Measurements from ENCODE around the gene ZFYVE26.

Gene ZFYVE26

DNA sequence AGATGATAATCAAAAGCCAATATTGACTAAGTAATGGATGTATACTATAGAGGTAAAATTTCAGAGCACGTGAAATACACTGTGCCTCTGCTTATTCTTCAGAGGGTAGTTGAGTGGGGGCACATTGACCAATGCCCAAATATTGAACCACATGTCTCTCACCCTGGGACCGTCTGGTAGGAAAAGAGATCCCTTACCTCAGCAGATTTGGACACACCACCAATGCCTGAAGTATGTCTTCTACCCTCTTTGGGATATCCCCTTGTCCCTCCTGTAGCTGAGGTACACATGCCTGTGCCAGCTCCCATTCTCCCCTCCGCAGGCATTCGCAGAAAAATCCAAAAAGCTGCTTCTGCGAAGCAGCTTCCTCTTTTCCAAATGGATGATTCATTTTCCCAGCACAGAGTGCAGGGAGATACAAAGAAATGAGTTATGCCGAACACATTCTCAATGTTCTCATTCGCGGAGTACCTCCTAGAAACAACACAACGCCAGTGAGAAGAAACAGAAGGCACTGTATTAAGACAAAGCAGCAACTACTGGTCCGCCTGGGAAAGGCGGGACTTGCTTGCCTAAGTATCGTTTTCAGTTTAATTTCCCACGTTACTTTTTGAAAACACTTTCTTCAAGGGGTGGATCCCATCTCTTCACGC, 691 bp downstream of the ZFYVE26 start:
- DNase-seq (ENCODE audit: low read depth), result no peak

DNA sequence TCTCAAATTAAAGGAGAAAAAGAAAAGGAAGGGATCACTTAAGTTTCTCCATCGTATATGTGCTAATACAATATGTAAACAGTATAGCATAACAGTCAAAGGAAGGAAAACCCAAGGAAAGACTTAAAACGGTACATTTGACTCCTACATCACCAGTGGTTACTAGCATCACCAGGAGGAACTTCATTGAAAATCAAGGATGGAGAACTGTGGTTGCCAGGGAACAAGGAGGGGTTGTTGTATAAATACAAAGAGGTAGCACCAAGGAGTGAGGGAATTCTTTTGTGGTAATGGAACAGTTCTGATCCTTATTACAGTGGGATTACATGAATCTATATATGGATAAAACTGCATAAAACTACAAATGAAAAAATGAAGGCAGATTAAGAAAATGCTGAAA, 1.6 kb downstream of the ZFYVE26 start:
- no peak for DNase-seq (ENCODE audit: low read depth)

DNA sequence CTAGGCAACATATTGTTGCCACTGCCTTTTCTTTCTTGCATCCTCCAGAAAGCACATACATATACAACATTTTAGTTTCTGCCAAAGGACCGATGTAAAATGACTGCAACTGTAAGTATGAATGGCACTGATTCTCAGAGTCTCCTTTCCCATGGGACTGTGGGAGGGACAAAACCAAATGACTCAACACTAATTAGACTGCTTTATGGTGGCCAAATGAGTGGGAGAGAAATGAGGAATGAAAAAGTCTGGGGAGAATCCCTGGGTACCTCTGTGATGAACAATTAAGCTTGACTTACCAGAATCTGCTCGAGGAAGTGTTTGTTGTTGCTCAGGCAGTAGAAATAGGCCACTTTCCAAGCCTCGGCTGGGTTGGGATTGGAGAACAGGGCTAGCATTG, 10.1 kb downstream of the ZFYVE26 start:
- DNase-seq (ENCODE audit: low read depth), result no peak

DNA sequence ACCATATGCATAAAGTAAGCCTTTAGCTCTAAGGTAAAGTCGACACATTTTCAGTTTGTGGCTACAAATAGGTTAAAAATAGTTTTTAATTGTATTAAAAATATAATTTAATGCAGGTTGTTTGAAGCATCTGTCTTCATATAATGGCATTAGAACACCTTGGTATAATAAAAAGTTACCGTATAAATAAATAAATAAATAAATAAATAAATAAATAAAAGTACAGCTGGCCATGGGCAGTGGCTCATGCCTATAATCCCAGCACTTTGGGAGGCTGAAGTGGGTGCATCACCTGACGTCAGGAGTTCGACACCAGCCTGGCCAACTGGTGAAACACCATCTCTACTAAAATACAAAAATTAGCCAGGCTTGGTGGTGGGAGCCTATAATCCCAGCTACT, 15.6 kb downstream of the ZFYVE26 start:
- DNase-seq (ENCODE audit: low read depth), result no peak

DNA sequence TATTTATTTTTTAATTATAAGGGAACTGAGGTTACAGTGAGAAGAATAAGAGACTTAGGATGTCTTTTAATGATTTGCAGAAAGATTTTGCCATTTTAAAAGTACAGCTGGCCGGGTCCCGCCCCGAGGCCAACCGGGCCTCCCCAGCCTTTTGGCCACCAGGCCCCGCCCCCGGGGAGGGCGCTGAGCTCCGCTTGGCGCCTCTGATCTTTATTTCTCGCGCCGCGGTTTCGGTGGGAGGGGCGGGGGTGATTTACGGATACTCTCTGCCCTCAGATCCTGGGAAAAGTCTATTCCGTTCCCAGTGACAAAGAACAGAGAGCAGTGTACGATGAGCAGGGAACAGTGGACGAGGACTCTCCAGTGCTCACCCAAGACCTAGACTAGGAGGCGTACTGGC, 17.7 kb downstream of the ZFYVE26 start:
- DNase-seq (ENCODE audit: low read depth), result no peak

DNA sequence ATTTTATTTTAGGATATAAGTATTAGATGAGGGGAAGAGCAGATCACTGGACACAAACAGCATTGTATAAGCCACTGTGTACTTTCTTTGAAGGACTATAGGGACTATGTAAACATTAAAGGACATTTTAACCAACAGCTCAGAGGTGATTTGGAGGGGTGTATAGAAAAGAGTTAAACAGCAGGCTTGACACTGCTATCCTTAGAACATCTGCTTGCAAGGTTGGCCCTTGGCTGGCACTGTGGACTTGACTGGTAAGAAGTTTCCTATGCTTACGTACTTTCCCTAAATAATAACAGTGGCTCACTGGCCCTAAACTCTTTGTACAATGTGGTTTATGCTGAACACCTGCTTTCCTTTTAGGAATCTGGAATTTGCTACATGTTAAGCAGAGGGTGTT, 28.7 kb downstream of the ZFYVE26 start:
- no peak for DNase-seq (ENCODE audit: low read depth)

- no peak for DNase-seq (ENCODE audit: low read depth)
Observed at GRCh38 chr14:67785270-67786109, 30.9 kb downstream of the ZFYVE26 start.

GRCh38 chr14:67784244-67784823, 32.1 kb downstream of the ZFYVE26 start:
- no peak for DNase-seq (ENCODE audit: low read depth)

DNA sequence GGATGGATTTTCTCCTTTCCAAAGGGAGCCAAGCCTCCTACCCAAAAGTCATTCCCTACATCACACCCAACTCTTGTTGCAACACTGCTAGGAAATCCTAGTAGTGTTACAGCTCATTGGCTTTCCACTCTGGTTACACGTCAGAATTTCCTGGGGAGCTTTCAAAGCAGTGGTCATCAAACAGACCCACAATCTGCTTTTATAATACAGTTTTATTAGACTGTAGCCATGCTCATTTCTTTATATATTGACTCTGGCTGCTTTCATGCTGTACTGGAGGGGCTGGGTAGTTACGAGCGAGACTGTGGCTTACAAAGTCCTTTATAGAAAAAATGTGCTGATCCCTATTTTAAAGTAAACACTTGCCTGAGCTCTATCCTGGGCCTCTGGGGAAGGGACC, 34.3 kb downstream of the ZFYVE26 start:
- DNase-seq (ENCODE audit: low read depth), result no peak

DNA sequence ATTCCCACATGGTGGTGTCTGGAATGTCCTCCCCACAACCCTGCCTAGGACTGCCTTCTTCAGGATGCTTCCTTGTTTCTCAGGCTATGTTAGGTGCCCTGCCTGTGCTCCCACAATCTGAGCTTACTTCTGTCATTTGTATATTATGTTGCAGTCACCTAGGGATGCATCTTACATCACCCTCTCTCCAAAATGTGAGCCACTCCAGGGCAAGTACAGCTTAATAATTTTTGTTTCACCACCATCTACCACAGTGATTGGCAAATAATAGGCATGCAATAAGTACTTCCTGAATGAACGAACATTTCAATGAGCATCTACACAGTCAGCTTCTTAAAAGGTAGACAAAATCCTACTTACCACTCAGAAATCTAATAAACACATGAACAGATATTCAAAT, 37.6 kb downstream of the ZFYVE26 start:
- no peak for DNase-seq (ENCODE audit: low read depth)

DNA sequence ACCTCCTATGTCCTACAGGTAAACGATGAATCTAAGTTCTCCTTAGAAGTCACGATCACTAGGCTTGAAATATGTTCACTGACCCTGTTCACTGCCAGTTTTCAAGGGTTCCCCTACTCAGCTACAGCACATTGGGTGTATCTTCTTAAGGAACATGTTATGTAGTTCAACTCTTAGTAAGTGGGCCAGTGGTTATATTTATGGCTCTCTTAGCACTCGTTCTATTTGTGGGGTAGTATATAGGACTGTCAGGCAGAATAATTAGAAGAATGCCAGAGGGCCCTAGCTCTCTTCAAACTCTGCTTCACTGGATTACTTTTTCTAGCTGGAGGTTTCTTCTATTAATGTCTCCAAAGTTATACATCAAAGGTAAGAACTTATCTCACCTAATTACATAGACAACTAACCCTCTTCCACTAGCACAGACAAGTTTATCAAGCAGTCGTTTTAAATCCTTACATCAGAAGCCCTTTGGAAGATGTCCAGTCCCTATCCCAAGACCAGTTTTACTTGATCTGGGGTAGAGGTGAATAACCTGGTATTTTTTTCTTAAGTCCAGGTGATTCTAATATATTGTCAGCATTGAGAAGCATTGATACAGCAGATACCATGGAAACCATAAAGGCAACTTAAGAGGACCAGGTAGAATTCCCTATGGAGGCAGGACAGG, 39.6 kb downstream of the ZFYVE26 start:
- DNase-seq (ENCODE audit: low read depth), result no peak

- no peak for DNase-seq (ENCODE audit: low read depth)
Observed at GRCh38 chr14:67773844-67774377, 42.5 kb downstream of the ZFYVE26 start.

DNA sequence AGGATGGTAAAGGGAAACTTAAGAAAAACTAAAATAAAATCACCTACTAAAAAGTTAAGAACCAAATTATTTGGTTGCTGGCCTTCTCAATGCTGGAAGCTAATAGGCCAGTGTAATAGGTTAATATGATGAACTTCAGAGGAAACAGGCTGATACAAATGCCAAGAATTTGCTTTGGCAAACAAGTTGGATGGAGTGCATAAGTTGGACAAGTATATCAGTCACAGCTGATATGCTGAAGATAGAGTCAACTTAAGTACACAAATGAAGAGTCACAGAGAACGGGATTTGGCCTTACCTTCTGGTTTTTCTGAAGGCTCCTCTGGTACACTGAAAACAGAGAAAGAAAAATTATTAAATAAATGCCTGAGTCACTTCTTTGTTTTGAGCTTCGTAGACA, 48.2 kb downstream of the ZFYVE26 start:
- no peak for DNase-seq (ENCODE audit: low read depth)

DNA sequence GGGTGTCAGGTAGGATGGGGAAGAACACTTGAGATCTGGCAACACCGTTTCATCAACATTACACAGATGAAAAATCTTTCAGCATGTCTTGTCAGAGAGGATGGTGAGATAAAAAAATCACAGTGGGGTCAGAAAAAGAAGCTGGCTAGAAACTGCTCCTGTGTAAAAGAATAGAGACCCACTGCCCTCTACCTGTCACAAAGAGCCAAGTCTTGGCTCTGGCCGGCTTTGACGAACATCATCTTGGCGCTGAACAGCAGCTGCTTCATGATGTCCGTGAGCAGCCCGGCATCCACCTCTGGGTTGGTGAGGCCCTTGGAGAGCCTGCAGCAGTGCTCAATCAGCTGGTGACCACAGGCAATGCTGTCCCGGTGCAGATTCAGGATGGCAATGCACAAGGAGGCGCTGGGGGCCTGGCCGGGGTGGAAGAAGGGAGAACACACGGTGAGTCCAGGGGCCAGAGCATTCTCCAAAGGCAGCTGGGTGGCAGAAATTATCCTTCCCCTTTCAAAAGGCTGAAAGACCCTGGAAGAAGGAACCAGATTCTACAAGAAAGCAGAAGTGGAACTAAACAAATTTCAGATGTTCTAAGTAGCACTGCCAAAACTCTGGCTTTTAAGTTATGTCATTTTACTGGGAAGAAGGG, 50.2 kb downstream of the ZFYVE26 start:
- DNase-seq (ENCODE audit: low read depth), result no peak

DNA sequence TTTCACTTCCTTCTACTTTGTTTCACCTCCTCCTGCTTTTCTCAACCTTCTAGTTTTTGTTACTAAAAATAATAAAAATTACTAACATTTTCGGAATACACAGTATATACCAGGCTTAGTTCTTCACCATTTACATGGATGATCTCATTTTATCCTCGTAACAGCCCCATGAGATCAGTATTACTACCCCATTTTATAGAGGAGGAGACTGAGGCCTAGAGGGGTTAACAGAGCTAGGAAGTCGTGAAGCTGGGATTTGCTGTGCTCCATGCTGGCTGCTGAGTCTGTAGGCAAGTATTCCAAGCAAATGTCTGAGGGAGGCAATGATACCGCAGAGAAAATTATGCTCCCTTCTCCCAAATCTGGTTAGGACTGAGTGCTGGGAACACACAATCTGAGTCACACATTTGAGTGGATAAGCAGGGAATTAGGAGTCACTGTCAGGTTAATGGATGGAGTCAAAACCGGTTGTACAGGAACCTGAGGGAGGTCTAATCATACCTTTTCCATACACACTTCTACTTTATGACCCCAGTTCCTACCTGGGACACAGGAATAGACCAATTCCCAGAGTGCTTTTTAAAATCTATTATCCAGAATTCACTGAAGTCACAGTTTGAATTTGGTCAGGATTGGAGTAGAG, 51.1 kb downstream of the ZFYVE26 start:
- DNase-seq (ENCODE audit: low read depth), result no peak

DNA sequence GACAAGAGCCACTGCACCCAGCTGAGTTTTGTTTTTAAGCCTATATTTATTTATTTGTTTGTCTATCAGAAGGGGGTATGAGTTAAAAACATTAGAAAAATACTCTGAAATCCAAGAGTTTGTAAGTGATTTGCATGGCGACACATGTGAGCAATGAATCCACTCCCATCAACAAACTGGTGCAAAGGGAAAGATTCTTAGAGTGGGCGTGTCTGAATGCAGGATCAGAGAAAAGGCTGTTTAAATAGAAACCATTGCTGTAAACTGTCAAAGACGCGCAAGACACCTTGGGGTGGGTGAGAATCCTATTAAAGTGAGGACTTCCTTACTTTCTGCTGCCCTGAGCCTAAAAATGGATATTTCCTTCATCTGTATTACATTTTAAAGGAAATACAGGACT, 51.9 kb downstream of the ZFYVE26 start:
- no peak for DNase-seq (ENCODE audit: low read depth)

- no peak for DNase-seq (ENCODE audit: low read depth)
Observed at GRCh38 chr14:67763158-67763822, 53.1 kb downstream of the ZFYVE26 start.

DNA sequence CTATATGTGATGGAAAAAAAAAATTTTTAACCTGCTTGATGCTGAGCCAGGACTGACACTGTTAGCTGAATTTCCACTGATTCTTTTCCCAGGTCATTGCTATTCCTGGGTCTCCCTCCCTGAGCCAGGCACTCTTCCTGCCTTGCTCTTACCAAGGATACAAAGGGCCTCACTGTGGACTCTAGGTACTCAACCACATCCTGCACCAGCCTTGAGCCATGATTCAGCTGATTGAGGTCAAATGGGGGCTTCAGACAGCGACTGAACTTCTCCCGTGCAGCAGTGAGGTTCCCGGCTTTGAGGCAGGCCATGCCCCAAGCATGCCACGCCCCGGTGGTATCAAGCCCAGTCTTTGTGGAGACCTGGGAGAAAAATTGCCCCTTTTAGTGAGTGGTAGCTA, 54.3 kb downstream of the ZFYVE26 start:
- DNase-seq (ENCODE audit: low read depth), result no peak

DNA sequence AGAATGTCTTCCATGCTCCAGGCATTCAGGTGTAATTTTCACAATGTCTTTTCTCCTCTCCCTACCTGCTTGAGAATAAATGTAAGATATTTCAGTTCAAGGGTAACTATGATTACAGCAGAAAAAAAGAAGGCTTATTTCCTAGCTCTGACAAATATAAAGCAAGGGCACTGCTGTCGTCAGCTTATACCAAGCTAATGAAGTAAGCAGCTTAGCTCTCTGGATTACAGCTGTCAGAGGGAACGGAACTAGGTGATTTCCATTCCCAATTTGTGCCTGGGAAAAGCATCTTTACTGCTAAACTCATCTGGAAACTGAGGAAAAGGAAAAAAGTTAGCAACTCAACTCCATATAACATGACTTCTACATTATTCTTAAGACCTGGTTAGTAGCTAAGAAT, 56.5 kb downstream of the ZFYVE26 start:
- DNase-seq (ENCODE audit: low read depth), result no peak

DNA sequence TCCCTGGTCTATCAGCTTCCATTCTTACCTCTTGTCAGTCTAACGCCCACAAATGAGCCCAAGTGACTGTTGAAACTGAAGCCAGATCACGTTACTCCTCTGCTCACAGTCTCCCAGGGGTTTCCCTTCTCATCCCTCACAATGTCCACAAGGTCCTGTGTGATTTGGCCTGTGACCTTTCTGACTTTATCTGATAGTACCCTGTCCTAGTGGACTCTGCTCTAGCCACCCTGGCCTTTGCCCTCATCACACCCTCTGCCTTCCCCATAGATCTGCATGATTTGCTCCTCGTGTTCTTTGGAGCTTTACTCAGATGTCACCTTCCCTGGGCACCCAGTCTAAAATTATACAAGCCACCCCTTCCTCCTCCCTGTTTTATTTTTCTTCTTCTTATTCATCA, 59.2 kb downstream of the ZFYVE26 start:
- no peak for DNase-seq (ENCODE audit: low read depth)

DNA sequence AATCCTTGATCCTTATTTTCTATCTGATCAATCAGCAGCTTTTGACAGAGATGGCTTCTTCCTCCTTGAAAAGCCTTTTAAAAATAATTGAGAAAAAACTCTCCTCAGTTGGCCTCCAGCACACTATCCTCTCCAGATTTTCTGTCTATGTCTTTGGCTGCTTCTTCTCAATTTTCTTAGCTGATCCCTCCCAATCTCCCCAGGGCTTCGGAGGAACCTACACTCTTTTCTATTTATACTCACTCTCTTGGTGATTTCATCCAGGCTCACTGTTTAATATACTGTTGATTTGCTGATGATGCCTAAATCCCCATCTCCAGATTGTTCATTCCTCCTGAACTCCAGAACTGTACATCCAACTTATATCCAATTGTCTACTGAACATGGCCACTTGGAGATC, 59.9 kb downstream of the ZFYVE26 start:
- DNase-seq (ENCODE audit: low read depth), result no peak

Measured in T-helper 22 cell (primary cell).